SK-N-SH (cell line): ENCODE data around the gene TPD52L2.

Experiments used
- CTCF ChIP-seq: fragments of 200-600 bp; sonication (generic); IDR thresholded peaks from 2 replicates; pipeline ENCODE4 v1.6.1; 2017; ENCODE audit warnings: antibody characterized with exemption, mild to moderate bottlenecking, moderate library complexity
- EZH2phosphoT487 ChIP-seq: fragments of 200-600 bp; sonication (generic); IDR thresholded peaks from 2 replicates; pipeline ENCODE4 v1.6.1; 2017; ENCODE audit warnings: low read depth, mixed run types, mild to moderate bottlenecking, antibody characterized with exemption, moderate library complexity, borderline replicate concordance
- POLR2AphosphoS5 ChIP-seq: IDR thresholded peaks from 2 replicates; pipeline ENCODE4 v1.6.1; 2012; ENCODE audit warnings: low read depth, low read length

GRCh38 chr20:63932606-63933160 is 67.6 kb downstream of the TPD52L2 start:
- TF ChIP-seq EZH2phosphoT487 (no peak), POLR2AphosphoS5 (no peak), CTCF (no peak)
